HG03571 (cell line): ENCODE data around the gene PSMG3.

Experiments used
- ATAC-seq: cut with Tn5 transposase; IDR thresholded peaks from one replicate; pipeline ENCODE4 v1.9.1; 2021; ENCODE audit not compliant: unreplicated experiment

PSMG3 gene

DNA sequence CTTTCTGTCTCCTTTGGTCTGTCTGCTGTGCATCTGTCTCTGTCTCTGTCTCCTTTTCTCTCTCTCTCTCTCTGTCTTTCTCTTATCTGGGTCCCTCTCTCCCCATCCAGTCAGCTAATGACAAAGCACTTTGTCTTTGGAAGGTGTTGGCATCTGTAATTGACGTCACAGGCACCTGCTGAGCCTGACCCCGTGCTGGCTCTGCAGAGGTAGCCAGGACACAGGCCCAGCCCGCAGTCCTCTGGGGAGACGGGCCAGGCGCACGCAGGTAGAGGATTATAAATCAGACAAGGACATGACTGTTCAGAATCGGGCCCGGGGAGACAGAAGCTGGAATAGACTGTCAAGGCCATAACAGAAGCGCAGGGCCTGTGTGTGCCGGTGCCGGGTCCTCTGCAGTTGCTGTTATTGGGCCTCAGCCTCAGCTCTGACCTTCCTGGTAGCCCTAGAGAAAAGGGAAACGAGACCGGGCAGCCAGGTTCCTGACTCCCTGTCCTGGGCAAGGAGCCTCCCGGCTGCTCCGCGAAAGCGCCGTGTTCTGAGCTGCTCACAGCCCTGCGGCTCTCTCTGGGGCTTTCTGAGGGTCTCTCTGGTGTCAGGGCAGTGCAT, 10.7 kb upstream of the PSMG3 start:
- ATAC-seq = no peak

DNA sequence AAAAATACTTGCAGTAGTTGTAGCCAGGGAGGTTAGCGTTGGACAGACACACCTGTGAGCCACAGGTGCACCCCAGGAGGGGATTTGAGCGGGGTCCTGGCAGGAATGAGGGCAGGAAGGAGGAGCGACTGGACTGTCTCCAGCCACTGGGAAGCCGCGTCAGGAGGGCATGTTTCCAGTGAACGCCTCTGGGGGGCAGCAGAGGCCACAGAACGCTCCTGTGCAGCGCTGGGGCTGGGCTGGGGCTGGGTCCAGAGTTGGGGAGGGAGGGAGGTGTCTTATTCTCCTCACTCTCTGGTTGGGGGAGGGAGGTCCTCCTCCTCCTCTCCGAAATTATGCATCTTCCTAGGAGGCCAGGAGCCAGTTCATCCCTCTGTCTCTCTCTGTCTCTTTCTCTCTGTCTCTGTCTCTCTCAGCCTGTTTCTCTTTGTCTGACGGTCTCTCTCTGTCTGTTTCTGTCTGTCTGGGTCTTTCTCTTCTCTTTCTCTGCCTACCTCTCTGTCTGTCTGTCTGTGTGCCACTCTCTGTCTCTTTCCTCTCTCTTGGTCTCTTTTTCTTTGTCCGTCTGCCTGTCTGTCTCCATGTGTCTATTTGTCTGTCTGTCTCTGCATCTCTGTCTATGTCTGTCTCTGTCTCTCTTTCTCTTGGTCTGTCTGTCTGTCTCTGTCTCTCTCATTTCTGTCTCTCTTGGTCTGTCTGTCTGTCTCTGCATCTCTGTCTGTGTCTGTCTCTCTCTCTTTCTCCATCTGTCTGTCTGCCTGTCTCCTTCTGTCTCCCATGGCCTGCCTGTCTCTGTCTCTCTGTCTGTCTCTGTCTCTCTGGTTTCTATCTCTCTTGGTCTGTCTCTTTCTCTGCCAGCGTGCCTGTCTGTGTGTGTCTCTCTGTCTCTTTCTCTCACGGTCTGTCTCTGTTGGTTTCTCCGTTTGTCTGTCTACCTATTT, 9.9 kb upstream of the PSMG3 start:
- ATAC-seq = no peak

DNA sequence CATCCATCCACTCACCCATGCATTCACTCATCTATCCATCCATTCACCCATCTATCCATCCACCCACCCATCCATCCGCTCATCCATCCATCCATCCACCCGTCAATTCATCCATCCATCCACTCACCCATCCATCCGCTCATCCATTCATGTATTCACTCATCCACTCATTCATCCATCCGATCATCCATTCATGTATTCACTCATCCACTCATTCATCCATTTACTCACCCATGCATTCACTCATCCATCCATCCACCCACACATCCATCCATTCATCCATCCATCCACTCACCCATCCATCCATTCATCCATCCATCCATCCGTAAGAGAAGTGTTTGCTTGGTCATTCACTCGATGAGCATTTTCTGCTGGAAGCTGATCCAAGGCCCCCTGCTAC, 8.7 kb upstream of the PSMG3 start:
- ATAC-seq = no peak

DNA sequence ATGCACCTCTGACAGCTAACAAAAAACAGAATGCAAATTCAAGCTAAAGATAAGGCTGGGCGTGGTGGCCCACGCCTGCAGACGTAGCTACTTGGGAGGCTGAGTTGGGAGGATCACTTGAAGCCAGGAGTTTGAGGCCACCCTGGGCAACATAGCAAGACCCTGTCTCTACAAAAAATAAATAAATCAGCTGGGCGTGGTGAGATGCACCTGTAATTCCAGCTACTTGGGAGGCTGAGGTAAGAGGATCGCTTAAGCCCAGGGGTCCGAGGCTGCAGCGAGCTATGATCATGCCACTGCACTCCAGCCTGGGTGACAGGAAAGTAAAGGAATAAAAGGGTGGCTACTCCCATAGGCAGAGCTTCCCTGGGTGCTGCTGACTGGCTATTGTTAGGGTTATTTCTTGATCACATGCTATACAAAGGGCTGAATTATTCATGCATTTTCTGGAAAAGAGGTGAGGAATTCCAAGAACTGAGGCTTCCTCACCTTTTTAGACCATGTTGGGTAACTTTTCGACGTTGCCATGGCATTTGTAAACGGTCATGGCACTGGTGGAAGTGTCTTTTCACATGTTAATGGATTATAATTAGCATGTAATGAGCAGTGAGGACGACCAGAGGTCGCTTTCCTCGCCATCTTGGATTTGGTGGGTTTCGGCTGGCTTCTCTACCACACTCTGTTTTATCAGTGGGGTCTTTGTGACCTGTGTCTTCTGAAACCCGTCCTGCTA, 6.9 kb upstream of the PSMG3 start:
- ATAC-seq = no peak

DNA sequence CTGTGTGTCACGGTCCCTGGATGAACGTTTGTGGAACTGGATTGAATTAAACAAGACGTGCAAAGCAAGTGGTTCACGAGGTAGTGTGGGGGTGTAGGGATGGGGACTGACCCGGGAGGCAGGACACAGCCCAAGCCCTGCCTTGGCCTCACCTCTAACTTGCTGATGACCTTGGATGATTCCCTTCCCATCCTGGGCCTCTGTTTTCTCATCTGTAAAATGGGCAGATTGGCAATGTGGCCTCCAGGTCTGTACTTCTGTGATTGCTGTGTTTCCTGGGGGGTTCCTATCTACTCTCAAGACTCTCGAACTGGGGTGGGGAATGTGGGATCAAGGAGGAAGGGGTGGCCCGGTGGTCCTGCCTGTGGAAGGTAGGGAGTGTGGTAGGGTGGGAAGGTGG, 6.0 kb upstream of the PSMG3 start:
- ATAC-seq = no peak

DNA sequence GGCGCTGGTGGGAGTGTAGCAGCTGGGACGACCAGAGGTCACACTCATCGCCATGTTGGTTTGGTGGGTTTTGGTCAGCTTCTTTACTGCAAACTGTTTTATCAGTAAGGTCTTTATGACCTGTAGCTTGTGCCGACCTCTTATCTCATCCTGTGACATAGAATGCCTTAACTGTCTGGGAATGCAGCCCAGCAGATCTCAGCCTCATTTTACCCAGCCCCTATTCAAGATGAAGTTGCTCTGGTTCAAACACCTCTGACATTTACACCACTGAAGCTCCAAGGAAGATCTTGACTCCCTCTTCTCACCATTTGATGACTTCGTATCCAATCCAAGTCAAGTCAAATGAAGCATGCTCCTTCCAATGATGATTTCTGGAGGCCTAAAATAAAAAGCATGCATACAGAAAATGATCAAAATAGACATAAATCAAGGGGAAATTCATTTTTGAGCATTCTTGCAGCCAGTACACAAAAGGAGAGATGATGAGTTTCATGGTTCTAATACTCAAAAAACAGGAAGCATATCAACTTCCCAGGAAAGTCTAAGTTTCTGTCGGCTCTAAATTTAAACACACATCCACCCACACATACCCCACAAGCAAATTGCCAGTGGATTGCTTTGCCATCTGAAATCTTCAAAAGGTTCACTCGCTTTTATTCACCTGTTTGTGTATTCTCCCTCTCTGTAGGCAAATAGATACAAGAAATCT, 2.4 kb upstream of the PSMG3 start:
- ATAC-seq = no peak

DNA sequence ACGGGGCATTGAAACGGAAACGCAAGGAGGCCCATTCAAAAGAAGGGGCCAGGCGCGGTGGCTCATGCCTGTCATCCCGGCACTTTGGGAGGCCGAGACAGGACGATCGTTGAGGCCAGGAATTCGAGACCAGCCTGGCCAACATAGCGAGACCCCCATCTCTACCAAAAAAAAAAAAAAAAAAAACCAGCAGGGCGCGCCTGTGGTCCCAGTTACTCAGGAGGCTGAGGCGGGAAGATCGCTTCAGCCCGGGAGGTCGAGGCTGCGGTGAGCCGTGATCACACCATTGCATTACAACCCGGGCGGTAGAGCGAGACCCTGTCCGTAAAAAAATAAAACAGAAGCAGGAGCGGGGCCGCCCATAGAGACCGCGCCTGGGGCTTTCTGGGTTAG, 396 bp downstream of the PSMG3 start:
- no peak for ATAC-seq

DNA sequence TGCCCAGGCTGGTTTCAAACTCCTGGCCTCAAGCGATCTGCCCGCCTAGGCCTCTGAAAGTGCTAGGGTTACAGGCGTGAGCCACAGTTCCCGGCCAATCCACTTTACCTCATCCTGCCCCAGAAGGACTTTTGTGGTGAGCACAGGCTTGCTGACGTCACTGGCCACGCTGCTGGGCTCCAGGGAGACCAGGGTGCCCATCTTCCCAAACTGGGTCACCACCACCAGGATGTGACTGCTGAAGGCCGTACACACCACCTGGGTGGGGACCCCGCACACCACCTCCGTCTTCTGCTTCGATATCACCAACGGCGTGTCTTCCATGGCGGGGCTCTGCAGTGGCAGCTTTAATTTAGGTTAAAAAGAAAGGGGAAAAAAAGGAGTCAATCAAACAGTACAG, 816 bp downstream of the PSMG3 start:
- no peak for ATAC-seq

DNA sequence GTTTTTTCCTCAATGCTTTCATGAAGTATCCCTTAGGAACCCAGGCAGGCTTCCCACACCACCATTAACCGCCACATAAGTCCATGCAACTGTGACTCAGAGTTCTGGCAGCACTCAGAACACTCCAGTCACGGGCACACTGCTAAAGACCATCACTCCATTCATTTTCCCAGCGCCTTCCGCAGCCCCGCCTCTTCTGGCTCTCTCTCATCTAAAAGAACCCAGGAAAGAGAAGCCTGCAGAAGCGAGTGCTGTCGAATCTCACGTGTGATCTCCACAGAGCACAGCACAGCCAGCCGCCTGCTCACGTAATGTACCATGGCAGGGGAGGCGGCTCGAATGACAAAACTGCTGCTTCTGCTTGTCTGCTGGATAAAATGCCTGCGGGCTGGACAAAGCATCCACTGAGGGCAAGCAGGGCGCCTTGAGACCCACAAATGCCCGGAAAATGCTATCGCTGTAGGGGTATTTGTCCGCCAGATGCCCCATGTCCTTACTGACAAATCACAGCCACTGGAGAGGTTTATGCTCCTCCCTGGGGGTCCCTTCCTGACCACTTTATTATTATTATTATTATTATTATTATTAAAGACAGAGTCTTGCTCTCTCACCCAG, 1.8 kb downstream of the PSMG3 start:
- ATAC-seq = no peak

DNA sequence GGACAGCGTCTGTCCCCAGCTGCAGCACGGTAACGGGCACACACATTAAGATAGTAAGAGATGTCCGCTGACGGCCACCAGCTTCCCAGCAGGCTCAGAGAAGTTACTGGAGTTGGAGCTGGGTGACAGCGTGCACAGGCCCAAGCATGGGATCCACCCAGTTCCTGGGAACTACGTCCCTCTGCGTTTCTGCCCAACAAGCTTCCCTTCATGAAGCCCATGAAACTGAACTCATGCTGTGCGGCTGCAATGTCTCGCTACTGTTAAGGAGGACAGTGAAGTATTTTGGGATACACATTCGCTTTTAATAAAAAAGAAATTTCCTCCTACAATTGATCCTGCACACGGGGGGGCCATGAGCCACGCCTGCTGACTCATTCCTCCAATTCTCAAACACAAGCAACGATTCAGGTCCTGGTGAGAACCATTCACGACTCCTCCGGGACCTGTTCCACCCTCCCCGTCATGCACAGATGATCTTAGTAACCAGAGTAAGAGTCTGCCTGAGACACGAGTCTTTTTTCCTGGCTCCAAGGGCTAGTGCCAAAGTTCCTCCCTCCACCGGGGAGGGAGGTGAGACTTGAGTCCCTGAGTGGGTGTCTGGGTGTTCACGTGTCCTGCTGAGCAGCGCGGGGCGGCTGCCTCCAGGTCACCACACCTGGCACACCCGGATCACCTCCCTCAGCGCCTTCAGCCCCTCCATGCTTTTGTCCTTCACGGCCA, 2.6 kb downstream of the PSMG3 start:
- ATAC-seq = no peak

DNA sequence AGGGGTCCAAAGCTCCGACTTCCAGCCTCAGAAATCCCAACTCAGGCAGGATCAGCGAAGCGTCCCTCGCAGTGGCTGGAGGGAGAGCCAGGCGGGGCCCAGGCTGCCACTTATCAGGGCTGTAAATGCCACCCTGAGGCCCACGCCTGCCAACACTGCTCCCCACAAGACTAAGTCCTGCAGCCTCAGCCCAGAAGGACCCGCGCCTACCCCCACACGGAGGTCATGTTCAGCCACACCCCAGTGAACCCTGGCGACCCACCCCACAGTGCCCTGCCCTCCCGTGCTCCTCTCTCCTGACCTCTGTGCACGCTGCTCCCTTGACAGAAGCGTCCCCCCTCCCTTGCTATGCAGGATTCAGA, 3.2 kb downstream of the PSMG3 start:
- ATAC-seq = no peak

DNA sequence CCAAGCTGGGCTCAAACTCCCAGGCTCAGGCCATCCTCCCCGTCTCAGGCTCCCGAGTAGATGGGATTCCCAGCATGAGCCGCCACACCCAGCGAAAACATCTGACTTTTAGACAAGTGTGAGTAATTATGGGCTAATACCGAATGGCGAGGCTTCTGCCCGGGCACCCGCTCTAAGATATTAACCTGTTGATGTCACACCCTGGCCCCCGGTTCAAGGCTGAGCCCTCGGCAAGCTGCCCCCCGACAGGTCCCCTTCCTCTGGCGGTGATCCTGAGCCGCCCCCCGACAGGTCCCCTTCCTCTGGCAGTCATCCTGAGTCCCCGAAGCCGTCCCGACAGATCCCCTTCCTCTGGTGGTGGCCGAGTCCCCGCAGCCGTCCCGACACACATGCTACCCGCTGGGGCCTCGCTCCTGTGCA, 5.2 kb downstream of the PSMG3 start:
- no peak for ATAC-seq

DNA sequence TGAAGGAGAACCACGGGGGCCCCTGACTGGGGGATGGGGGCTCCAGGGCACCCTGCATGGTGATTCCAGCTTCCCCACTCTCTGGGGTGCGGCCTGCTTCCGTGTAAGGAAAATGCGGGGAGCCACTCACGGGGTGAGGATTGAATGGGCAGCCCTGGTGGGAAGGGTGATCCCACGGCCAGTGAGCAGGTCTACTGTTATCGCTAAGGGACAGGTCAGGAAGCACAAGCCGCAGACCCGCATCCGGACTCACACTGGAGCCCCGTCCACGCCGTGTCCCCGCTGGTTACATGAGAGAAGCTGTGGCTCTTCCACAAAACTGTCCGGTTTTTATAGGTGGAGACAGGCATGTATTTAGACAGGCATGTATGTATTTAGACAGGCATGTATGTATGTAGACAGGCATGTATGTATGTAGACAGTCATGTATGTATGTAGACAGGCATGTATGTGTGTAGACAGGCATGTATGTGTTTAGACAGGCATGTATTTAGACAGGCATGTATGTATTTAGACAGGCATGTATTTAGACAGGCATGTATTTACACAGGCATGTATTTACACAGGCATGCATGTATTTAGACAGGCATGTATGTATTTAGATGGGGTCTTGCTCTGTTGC, 5.7 kb downstream of the PSMG3 start:
- ATAC-seq = no peak

DNA sequence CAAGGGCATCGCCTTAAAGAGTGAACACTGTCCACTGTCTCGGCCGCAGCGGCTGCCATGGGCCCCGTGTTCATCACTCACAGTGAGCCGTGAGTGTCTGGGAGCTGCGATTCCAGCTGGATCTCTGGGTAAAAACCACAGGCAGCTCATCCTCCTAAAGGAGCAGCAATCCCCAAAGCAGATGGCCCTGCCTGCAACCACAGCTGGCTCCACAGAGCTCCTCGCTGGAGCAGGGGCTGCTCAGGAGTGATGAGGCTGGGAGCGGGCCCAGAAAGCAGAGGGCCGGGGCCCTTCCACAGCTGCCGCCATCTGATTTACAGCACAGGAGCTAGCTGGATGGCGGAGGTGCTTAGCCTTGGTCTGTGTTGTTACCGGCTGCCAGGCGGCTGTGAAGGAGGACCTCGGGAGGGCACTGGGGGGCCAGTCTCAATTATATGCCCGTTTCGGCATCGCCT, 7.2 kb downstream of the PSMG3 start:
- ATAC-seq = no peak

DNA sequence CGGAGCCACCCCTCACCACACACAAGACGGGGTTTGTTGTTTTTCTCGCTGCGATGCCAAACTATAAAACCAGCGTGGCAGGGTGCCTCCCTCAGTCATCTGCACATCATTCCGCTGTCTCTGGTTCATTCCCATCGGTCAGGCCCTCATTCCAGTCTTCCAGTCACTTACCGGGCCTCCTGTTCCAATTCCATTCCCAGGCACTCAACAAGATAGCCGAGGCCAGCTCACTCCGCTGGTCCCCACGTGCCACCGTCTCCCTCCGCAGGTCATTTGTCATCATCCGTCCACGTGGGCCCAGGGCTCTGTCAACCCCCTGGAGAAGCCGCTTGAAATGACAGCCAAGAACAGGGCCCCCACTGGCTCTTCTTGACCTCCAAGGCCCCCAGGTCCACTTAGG, 7.7 kb downstream of the PSMG3 start:
- ATAC-seq = no peak

DNA sequence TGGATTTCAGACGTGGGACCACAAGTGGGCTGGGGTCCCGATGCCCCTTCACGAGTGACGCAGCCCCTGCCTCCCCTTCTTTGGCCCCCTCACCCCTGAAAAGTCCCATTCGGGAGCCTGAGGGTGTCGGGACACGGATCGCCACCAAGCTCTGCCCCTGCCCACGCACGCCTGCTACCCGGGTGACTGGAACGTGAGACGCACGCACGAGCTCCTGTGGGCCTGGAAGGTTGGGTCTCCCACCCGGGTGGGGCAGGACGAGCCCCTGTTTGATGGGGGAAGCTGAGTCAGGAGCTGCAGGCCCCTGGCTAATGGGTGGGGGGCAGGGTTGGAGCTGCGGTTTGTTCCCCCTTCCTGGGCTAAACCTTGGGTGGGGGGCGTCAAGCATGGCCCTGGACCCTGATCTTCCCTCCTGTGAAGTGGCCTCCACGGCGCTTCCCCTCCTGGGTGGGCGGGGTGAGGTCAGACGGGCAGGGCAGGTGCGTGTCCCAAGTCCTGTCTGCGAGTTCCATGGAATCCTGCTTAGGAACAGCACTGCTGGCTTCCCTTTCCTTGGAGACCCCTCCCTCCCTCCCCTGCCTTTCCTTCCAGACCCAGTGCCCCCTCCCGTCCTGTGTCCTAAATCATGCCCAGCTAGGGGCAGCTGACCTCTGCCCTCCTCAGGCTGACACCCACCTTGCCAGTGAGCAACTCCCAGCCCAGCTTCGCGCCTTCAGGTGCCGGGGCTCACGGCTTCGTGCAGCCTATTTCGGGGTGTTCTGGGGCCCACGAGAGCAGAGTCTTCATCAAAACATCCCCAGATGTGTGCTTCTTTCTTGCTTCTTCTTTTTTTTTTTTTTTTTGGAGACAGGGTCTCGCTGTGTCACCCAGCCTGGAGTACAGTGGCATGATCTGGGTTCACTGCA, 8.5 kb downstream of the PSMG3 start:
- ATAC-seq = no peak

DNA sequence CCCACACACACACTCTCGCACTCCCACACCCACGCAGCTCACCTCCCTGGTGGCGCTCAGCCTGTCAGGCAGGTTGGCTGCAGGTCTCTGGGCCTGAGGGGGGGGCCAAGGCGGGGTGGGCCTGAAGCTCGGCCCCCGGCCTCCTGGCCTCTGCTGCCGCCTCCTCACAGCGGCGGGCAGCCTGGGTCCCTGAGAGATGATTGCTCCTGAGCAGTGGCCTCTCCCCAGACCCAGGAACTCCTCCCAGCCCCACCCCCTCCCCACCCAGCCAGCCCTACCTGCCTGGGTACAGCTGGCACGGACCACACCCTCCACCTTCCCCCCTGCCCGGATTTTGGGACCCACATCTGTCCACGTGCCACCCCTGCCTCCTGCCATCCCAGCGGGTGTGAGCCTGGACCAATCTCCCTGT, 9.2 kb downstream of the PSMG3 start:
- no peak for ATAC-seq
